OCI-LY3 (cell line): Measurements from ENCODE around the gene ZSCAN5B.

Source experiments
- CTCF ChIP-seq: fragments of 200-600, 300-600 bp; sonication (generic); IDR thresholded peaks from 2 replicates; pipeline ENCODE4 v1.5.1; 2014; ENCODE audit warnings: antibody characterized with exemption, low read length, low read depth
- EZH2phosphoT487 ChIP-seq: fragments of 200-600 bp; shearing (Covaris generic); IDR thresholded peaks from 2 replicates; pipeline ENCODE4 v1.6.1; 2018; ENCODE audit warnings: antibody characterized with exemption, mixed run types, low read depth

- TF ChIP-seq CTCF (no peak), EZH2phosphoT487 (no peak)
Measured at GRCh38 chr19:56148096-56148495, 49.5 kb downstream of the ZSCAN5B start.
